PC-3 (cell line): ENCODE results near the gene TREML1.

Experiments used
- CTCF ChIP-seq: fragments of 300-600 bp; sonication (generic); conservative IDR thresholded peaks from 2 replicates; pipeline ENCODE4 v1.5.1; 2017; ENCODE audit warnings: antibody characterized with exemption, low read depth, mild to moderate bottlenecking, low read length
- EZH2 ChIP-seq: fragments of 300-600 bp; sonication (generic); IDR thresholded peaks from one replicate; pipeline ENCODE4 v1.6.1; 2017; ENCODE audit warnings: antibody characterized with exemption, mild to moderate bottlenecking, low read length; ENCODE audit not compliant: unreplicated experiment
- EZH2phosphoT487 ChIP-seq: fragments of 300-600 bp; sonication (generic); IDR thresholded peaks from 2 replicates; pipeline ENCODE4 v1.6.1; 2018; ENCODE audit warnings: mild to moderate bottlenecking, antibody characterized with exemption, low read length, borderline replicate concordance

- no peak for TF ChIP-seq EZH2
- TF ChIP-seq CTCF, result no peak
- TF ChIP-seq EZH2phosphoT487, result no peak
Observed at GRCh38 chr6:41111017-41111416, 43.1 kb downstream of the TREML1 start.
